Measurements from ENCODE around the gene WDFY2.

DNA sequence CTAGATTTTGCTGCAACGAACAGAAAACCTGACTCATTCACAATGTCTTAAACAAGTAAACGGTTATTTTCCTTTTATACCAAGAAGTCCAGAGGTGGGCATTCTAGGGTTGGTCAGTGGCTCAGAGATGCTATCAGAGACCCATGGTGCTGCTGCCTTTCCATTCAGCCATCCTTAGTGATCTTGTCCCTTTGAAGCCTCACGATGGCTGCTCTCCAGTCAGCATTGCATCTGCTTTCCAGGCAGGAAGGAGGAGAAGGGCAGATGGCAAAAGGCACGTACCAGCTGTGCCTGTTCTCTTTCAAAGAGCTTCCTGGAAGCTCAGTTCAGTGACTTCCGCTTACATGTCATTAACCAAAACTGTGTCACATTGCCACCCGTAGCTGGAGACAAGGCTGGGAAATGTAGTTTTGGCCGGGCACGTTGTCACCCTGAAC is 30.1 kb downstream of the WDFY2 start:
- no peak for TF ChIP-seq POLR2AphosphoS5 (IDR thresholded peaks at IDR 0.05; ENCODE audit: borderline replicate concordance, low read depth, low read length)
- no peak for TF ChIP-seq FOXP2 (optimal IDR thresholded peaks at IDR 0.05; ENCODE audit: control extremely low read depth, extremely low read length, insufficient read depth)
- no peak for TF ChIP-seq EZH2 (IDR thresholded peaks at IDR 0.05)
